Measurements from ENCODE around the gene LOXL4. TPM values are rescaled to one million over a fixed set of nuclear protein-coding genes. Genes with fewer than 3 reads are reported as not detected.
A peak's percentile ranks its signal among the peaks of the same experiment; 100 is the strongest.

Gene LOXL4
- total RNA-seq, 1 experiment from 2014 or later = 1.3 TPM

DNA sequence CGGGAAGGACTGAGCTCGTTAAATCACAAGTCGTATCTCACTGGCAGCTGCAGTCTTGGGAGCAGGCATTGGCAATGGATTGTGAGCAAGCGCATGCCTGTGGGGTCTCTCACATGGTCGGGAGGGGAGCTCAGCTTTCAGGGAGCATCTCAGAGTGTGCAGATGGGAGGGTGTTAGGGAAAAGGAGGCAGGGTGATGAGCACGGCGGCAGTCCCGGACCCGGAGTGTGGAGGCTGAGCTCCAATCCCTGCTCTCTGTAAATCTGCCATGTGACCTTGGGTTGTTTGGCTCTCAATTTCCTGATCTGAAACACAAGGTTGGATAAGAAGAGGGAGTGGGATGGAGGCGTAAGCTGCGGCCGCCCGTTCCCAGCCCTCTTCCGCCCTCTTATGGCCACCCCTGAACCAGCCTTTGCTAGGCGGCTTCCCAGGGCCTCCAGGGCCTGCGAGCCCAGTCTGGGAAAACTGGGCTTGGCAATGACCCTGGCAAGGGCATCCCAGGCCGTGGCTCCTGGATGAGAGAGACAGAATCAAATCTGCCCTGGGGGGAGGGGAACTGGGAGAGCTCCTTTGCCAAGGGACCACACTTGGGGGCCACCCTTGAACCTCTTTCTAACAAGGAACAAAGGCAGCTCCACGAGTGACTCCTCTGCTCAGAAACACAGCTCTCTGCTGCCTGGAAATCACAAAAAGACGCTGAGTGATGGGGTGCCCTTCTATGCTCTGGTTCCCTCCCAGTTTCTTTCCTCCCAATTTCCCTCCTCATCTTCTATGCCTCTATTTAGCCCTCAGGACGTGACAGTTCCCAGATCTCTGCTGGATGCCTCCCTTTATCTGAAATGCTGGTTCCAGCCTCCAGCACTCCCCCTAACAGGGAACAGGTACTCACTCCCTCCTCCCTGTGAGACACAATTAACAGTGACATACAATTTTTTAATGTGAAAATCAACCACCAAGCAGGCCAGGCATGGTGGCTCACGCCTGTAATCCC is 41.7 kb upstream of the LOXL4 start:
- CTCF ChIA-PET = interaction anchor here (0.8 to 2.8 kb wide), 23 partner anchors 10 to 967 kb away, joined by 3 to 36 read pairs (median 5); no protein-coding TSS in a partner anchor
- Histone ChIP-seq H3K4me1 (ENCODE audit: control insufficient read depth in 1 of 2, insufficient read depth in 2 of 2, low read length in 2 of 2) (peaks cover 2 to 13% of the 10 kb centered on the region in 2 experiments; a peak in 2 of 4 replicates), H3K79me2 (ENCODE audit: insufficient read depth, low read length) (no peaks in the 10 kb centered on the region), H3K9me2 (ENCODE audit: insufficient read depth) (no peaks in the 10 kb centered on the region), H3K4me2 (ENCODE audit: low read length) (peak overlapping the region; percentile 39), H3K4me3 (replicated peaks in 1 of 2; ENCODE audit: low read depth in 1 of 2, low read length in 2 of 2) (no peak overlapping the region), H3K9ac (ENCODE audit: low read length) (no peak overlapping the region), H3K27me3 (ENCODE audit: insufficient read depth, low read length) (no peaks in the 10 kb centered on the region), H3K36me3 (ENCODE audit: control insufficient read depth in 1 of 2, insufficient read depth in 2 of 2, low read length in 2 of 2) (no peaks in the 10 kb centered on the region), H4K20me1 (ENCODE audit: insufficient read depth) (no peaks in the 10 kb centered on the region), H2AFZ (ENCODE audit: low read depth, low read length, poor library complexity, severe bottlenecking) (peak overlapping the region; percentile 13), H3K27ac (ENCODE audit: low read depth, low read length) (no peak overlapping the region), H3K9me3 (ENCODE audit: control insufficient read depth in 1 of 2, insufficient read depth in 1 of 2, low read depth in 1 of 2, low read length in 2 of 2) (no peaks in the 10 kb centered on the region)
- ATAC-seq (peak; percentile 98), DNase-seq (ENCODE audit: low read depth, low spot score) (peak; percentile 49)
- RAD21 ChIA-PET (ENCODE audit: low non-redundant PET in 1 of 2, low total read pairs in 2 of 2, uncharacterized antibody in 2 of 2, unreplicated experiment in 2 of 2) = interaction anchor here (0.6 to 2.1 kb wide), 9 partner anchors 38 to 139 kb away, joined by 3 to 9 read pairs (median 8); no protein-coding TSS in a partner anchor
- POLR2A ChIA-PET = interaction anchor here (1.1 to 1.8 kb wide), 3 partner anchors 40 to 63 kb away, joined by 3 to 10 read pairs (median 4); no protein-coding TSS in a partner anchor
- BruUV-seq (replicated peaks) = no TSS peak
- intact Hi-C loops (cut with micrococcal nuclease) = loop anchor here (1.0 to 2.0 kb wide), 4 partner anchors 47 to 395 kb away; no protein-coding TSS in a partner anchor
- TF ChIP-seq SIN3A (IDR thresholded peaks at IDR 0.05; ENCODE audit: low read depth) (no peak), FOSL1 (IDR thresholded peaks at IDR 0.05; ENCODE audit: low read depth) (no peak), RAD21 (IDR thresholded peaks at IDR 0.05; ENCODE audit: low read depth) (peak; percentile 100), ZFX (IDR thresholded peaks at IDR 0.05) (no peak), SP1 (IDR thresholded peaks at IDR 0.05; ENCODE audit: low read depth) (no peak), EZH2phosphoT487 (IDR thresholded peaks at IDR 0.05; ENCODE audit: borderline replicate concordance) (no peak), EZH2 (IDR thresholded peaks at IDR 0.05) (no peak), SRF (IDR thresholded peaks at IDR 0.05; ENCODE audit: low read depth) (no peak), JUND (IDR thresholded peaks at IDR 0.05) (no peak), TCF7L2 (IDR thresholded peaks at IDR 0.05; ENCODE audit: borderline replicate concordance, extremely low read depth, insufficient read depth, insufficient read length) (no peak), YY1 (IDR thresholded peaks at IDR 0.05; ENCODE audit: extremely low read depth, insufficient replicate concordance, low read depth, low read length) (peak; percentile 41)
- TF ChIP-seq, protein P1, sequence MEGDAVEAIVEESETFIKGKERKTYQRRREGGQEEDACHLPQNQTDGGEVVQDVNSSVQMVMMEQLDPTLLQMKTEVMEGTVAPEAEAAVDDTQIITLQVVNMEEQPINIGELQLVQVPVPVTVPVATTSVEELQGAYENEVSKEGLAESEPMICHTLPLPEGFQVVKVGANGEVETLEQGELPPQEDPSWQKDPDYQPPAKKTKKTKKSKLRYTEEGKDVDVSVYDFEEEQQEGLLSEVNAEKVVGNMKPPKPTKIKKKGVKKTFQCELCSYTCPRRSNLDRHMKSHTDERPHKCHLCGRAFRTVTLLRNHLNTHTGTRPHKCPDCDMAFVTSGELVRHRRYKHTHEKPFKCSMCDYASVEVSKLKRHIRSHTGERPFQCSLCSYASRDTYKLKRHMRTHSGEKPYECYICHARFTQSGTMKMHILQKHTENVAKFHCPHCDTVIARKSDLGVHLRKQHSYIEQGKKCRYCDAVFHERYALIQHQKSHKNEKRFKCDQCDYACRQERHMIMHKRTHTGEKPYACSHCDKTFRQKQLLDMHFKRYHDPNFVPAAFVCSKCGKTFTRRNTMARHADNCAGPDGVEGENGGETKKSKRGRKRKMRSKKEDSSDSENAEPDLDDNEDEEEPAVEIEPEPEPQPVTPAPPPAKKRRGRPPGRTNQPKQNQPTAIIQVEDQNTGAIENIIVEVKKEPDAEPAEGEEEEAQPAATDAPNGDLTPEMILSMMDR (IDR thresholded peaks at IDR 0.05 in 2 of 3, conservative IDR thresholded peaks at IDR 0.05 in 1 of 3; ENCODE audit: borderline replicate concordance in 1 of 3, insufficient read depth in 1 of 3, low read depth in 2 of 3, low read length in 2 of 3) = peak; percentile 81 to 95 (median 94)
- TF ChIP-seq, protein P2, sequence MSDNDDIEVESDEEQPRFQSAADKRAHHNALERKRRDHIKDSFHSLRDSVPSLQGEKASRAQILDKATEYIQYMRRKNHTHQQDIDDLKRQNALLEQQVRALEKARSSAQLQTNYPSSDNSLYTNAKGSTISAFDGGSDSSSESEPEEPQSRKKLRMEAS (IDR thresholded peaks at IDR 0.05) = 0 out of 2 replicates have a peak, but pooled peaks have one; percentile 40
- TF ChIP-seq, protein P3, sequence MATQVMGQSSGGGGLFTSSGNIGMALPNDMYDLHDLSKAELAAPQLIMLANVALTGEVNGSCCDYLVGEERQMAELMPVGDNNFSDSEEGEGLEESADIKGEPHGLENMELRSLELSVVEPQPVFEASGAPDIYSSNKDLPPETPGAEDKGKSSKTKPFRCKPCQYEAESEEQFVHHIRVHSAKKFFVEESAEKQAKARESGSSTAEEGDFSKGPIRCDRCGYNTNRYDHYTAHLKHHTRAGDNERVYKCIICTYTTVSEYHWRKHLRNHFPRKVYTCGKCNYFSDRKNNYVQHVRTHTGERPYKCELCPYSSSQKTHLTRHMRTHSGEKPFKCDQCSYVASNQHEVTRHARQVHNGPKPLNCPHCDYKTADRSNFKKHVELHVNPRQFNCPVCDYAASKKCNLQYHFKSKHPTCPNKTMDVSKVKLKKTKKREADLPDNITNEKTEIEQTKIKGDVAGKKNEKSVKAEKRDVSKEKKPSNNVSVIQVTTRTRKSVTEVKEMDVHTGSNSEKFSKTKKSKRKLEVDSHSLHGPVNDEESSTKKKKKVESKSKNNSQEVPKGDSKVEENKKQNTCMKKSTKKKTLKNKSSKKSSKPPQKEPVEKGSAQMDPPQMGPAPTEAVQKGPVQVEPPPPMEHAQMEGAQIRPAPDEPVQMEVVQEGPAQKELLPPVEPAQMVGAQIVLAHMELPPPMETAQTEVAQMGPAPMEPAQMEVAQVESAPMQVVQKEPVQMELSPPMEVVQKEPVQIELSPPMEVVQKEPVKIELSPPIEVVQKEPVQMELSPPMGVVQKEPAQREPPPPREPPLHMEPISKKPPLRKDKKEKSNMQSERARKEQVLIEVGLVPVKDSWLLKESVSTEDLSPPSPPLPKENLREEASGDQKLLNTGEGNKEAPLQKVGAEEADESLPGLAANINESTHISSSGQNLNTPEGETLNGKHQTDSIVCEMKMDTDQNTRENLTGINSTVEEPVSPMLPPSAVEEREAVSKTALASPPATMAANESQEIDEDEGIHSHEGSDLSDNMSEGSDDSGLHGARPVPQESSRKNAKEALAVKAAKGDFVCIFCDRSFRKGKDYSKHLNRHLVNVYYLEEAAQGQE (IDR thresholded peaks at IDR 0.05; ENCODE audit: low read depth) = no peak
- TF ChIP-seq, protein P4, sequence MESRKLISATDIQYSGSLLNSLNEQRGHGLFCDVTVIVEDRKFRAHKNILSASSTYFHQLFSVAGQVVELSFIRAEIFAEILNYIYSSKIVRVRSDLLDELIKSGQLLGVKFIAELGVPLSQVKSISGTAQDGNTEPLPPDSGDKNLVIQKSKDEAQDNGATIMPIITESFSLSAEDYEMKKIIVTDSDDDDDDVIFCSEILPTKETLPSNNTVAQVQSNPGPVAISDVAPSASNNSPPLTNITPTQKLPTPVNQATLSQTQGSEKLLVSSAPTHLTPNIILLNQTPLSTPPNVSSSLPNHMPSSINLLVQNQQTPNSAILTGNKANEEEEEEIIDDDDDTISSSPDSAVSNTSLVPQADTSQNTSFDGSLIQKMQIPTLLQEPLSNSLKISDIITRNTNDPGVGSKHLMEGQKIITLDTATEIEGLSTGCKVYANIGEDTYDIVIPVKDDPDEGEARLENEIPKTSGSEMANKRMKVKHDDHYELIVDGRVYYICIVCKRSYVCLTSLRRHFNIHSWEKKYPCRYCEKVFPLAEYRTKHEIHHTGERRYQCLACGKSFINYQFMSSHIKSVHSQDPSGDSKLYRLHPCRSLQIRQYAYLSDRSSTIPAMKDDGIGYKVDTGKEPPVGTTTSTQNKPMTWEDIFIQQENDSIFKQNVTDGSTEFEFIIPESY (IDR thresholded peaks at IDR 0.05; ENCODE audit: extremely low read depth, insufficient replicate concordance, low read length) = no peak
- TF ChIP-seq, protein P5, sequence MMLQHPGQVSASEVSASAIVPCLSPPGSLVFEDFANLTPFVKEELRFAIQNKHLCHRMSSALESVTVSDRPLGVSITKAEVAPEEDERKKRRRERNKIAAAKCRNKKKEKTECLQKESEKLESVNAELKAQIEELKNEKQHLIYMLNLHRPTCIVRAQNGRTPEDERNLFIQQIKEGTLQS (IDR thresholded peaks at IDR 0.05) = no peak
